Measurements from ENCODE around the gene MLLT3. TPM values are rescaled to one million over a fixed set of nuclear protein-coding genes. Genes with fewer than 3 reads are reported as not detected.

MLLT3 gene
- total and polyA plus RNA-seq, 2 of the 8 experiments (the other 6 are each of a cell fraction or from before 2014, with no cell fraction given): 5.9 to 9.6 TPM

DNA sequence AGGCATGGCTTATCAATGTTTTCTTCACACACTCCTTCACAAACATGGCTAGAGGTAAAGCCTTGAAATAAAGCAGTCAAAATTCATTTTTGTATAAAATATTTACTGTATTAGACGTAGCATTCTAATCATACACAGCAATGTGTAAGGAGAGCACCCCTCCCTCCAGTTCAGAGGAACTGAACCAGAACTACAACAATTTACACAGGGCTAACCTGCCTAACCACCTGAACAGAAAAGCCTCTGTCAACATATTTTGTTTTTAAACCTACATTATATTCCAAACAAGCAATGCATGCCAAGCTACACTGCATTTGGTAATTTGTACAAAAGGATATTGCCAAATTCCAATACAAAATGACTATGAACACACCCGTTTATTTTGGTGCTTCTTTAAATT, 41.6 kb downstream of the MLLT3 start:
- Histone ChIP-seq H3K4me3 (ENCODE audit: extremely low read depth in 1 of 4, insufficient read depth in 2 of 4, low read depth in 3 of 4, low read length in 4 of 4) (no peak overlapping the region), H3K79me2 (ENCODE audit: control insufficient read depth in 1 of 2, insufficient read depth in 2 of 2, low read length in 2 of 2) (no peaks in the 10 kb centered on the region), H3K56ac (replicated peaks; ENCODE audit: insufficient read length, low read depth, low read length) (no peak overlapping the region), H2BK5ac (ENCODE audit: low read depth, low read length) (no peak overlapping the region), H3K4me2 (ENCODE audit: insufficient read depth in 1 of 2, low read depth in 2 of 2, low read length in 2 of 2) (no peak overlapping the region), H4K91ac (replicated peaks; ENCODE audit: insufficient read length, low read length) (no peak overlapping the region), H3K18ac (ENCODE audit: extremely low read depth, low read length) (no peak overlapping the region), H3K14ac (ENCODE audit: insufficient read length) (no peak overlapping the region), H2BK12ac (ENCODE audit: low read depth, low read length) (no peak overlapping the region), H3K9me3 (ENCODE audit: insufficient read depth in 2 of 2, low read depth in 1 of 2, low read length in 1 of 2) (no peaks in the 10 kb centered on the region), H3K79me1 (ENCODE audit: low read depth, low read length) (no peaks in the 10 kb centered on the region), H3K9ac (replicated peaks in 1 of 4; ENCODE audit: extremely low read depth in 1 of 4, low read depth in 3 of 4, low read length in 3 of 4) (no peak overlapping the region), H3K23me2 (ENCODE audit: low read depth, low read length) (no peaks in the 10 kb centered on the region), H4K8ac (ENCODE audit: extremely low read depth, insufficient read depth, low read length) (no peak overlapping the region), H2BK15ac (ENCODE audit: low read length) (no peak overlapping the region), H3K27me3 (replicated peaks in 1 of 4; ENCODE audit: control insufficient read depth in 3 of 4, extremely low read depth in 1 of 4, insufficient read depth in 3 of 4, low read length in 3 of 4) (no peaks in the 10 kb centered on the region; a peak in 1 of 7 replicates), H2AFZ (ENCODE audit: low read length) (no peak overlapping the region), H3K36me3 (ENCODE audit: control insufficient read depth in 2 of 4, insufficient read depth in 4 of 4, low read length in 3 of 4) (no peaks in the 10 kb centered on the region), H2BK120ac (replicated peaks; ENCODE audit: low read depth, low read length) (no peak overlapping the region), H3K4me1 (replicated peaks in 1 of 4; ENCODE audit: control insufficient read depth in 3 of 4, insufficient read depth in 4 of 4, low read length in 3 of 4) (no peaks in the 10 kb centered on the region), H3K27ac (ENCODE audit: low read depth, low read length) (no peak overlapping the region), H2AK5ac (ENCODE audit: low read depth, low read length) (no peak overlapping the region), H3K4ac (replicated peaks; ENCODE audit: insufficient read length, low read depth, low read length) (no peak overlapping the region), H4K20me1 (replicated peaks in 1 of 2; ENCODE audit: control insufficient read depth in 1 of 2, insufficient read depth in 2 of 2, low read length in 2 of 2) (peaks cover 0 to 4% of the 10 kb centered on the region in 2 experiments), H3K23ac (ENCODE audit: insufficient read length) (no peak overlapping the region), H2BK20ac (ENCODE audit: low read length) (no peak overlapping the region), H4K5ac (ENCODE audit: insufficient read length, low read depth, low read length) (no peak overlapping the region)
- ChIA-PET POLR2A (ENCODE audit: partially characterized antibody) (no interaction called here), CTCF (ENCODE audit: partially characterized antibody) (no interaction called here)
- FAIRE-seq: no peak
- 85% methylated on average over 2 of the region's 2 CpGs; no CpG with 5 or more reads in 1 of the 2 experiments for WGBS, 2 experiments (ENCODE audit: extremely low coverage in 1 of 2, insufficient coverage in 1 of 2, insufficient read length in 1 of 2, insufficient replicate concordance in 2 of 2, low coverage in 1 of 2, low lambda C conversion rate in 2 of 2, missing lambda C conversion rate in 1 of 2)
- no peak for DNase-seq (ENCODE audit: low read depth in 1 of 2, low spot score in 2 of 2)
- no peak for TF ChIP-seq SIX5 (IDR thresholded peaks at IDR 0.05; ENCODE audit: low read depth, low read length)

All from H1 (cell line).